Breast epithelium (tissue), 3 donors: ENCODE data around the gene CDH18.

Source experiments
- POLR2A ChIP-seq: fragments of 450-650 bp; IDR thresholded peaks from one replicate; pipeline ENCODE4 v1.6.1; 2016; ENCODE audit warnings: antibody characterized with exemption, mild to moderate bottlenecking, moderate library complexity
- POLR2AphosphoS5 ChIP-seq, 3 donors: sonication (generic); formaldehyde crosslinking; IDR thresholded peaks; one replicate each; pipeline ENCODE4 v1.6.1; 2017; ENCODE audit warnings: antibody characterized with exemption in 3 of 3
- TF ChIP-seq, protein P1 (sequence below), 3 donors: fragments of 450-650 bp; IDR thresholded peaks; one replicate each; pipeline ENCODE4 v1.5.1; 2016 to 2017; ENCODE audit warnings: antibody characterized with exemption in 3 of 3, mild to moderate bottlenecking in 3 of 3, moderate library complexity in 3 of 3

DNA sequence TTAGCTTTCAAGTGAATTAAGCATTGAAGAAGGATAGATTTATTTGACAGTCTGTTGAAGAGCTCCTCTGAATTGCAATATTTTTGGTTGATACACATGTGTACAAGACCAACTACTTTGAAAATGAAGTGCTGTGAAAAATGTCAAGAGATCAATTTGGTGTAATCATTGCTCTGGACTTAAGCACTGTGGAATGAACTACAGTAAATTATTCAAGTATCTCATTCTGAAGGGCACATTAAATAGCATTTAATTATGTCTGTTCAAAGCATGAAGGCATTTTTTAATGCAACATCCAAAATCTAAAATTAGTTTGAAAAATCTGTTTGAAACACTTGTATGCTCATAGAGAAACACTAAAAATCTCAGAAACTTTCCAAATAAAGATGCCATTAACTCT is 107.5 kb downstream of the CDH18 start:
- TF ChIP-seq, protein P1, sequence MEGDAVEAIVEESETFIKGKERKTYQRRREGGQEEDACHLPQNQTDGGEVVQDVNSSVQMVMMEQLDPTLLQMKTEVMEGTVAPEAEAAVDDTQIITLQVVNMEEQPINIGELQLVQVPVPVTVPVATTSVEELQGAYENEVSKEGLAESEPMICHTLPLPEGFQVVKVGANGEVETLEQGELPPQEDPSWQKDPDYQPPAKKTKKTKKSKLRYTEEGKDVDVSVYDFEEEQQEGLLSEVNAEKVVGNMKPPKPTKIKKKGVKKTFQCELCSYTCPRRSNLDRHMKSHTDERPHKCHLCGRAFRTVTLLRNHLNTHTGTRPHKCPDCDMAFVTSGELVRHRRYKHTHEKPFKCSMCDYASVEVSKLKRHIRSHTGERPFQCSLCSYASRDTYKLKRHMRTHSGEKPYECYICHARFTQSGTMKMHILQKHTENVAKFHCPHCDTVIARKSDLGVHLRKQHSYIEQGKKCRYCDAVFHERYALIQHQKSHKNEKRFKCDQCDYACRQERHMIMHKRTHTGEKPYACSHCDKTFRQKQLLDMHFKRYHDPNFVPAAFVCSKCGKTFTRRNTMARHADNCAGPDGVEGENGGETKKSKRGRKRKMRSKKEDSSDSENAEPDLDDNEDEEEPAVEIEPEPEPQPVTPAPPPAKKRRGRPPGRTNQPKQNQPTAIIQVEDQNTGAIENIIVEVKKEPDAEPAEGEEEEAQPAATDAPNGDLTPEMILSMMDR (IDR thresholded peaks at IDR 0.05), result no peak
- no peak for TF ChIP-seq POLR2AphosphoS5 (IDR thresholded peaks at IDR 0.05)
- no peak for TF ChIP-seq POLR2A
